CD14-positive monocyte (primary cell): ENCODE results near the gene NSMCE1. TPM values are rescaled to one million over a fixed set of nuclear protein-coding genes. Genes with fewer than 3 reads are reported as not detected.
"Not testable (repeated sequence)": the region's sequence is repeated elsewhere in the genome, so short reads cannot be mapped to it uniquely, and the experiment has no call there.

Source experiments
- DNase-seq, 3 donors: peaks; one replicate each; pipeline ENCODE4 v3.0.0-alpha.2; 2011 to 2022
- H2AFZ ChIP-seq: 2 replicates; pipeline ENCODE4 v1.6.0; 2012; ENCODE audit warnings: mild to moderate bottlenecking, low read depth, low read length, inconsistent platforms; ENCODE audit not compliant: insufficient read depth, poor library complexity, severe bottlenecking
- H3K27ac ChIP-seq, 2 donors: 1 replicate in 1 of 2; 2 replicates in 1 of 2; pipeline ENCODE4 v1.5.1; 2012 to 2013; ENCODE audit warnings: low read length in 2 of 2, control low read depth in 1 of 2, inconsistent platforms in 1 of 2, low read depth in 1 of 2, mild to moderate bottlenecking in 1 of 2
- H3K27me3 ChIP-seq, 2 donors: one replicate each; pipeline versions ENCODE4 v1.6.0 to v1.6.1; 2011 to 2013; ENCODE audit warnings: low read length in 2 of 2; ENCODE audit not compliant: control insufficient read depth in 2 of 2, insufficient read depth in 2 of 2
- H3K36me3 ChIP-seq, 2 donors: replicated peaks in 1 of 2; 1 replicate in 1 of 2; 2 replicates in 1 of 2; pipeline versions ENCODE4 v1.5.1 to v1.6.1; 2012 to 2013; ENCODE audit warnings: low read length in 2 of 2, control low read depth in 1 of 2, inconsistent platforms in 1 of 2, mild to moderate bottlenecking in 1 of 2; ENCODE audit not compliant: insufficient read depth in 2 of 2, control insufficient read depth in 1 of 2
- H3K4me1 ChIP-seq, 2 donors: 1 replicate in 1 of 2; 2 replicates in 1 of 2; pipeline versions ENCODE4 v1.5.1 to v1.6.1; 2012 to 2013; ENCODE audit warnings: low read length in 2 of 2, control low read depth in 1 of 2, inconsistent platforms in 1 of 2, mild to moderate bottlenecking in 1 of 2, moderate library complexity in 1 of 2; ENCODE audit not compliant: insufficient read depth in 2 of 2, control insufficient read depth in 1 of 2
- H3K4me2 ChIP-seq: replicated peaks from 2 replicates; pipeline ENCODE3; 2012; ENCODE audit warnings: low read length, moderate library complexity, mild to moderate bottlenecking; ENCODE audit not compliant: poor library complexity, severe bottlenecking; ENCODE audit errors: extremely low read depth
- H3K4me3 ChIP-seq, 3 experiments: fragments of 200-600 bp in 1 of 3; sonication (generic) in 1 of 3; replicated peaks in 1 of 3; 1 replicate in 2 of 3; 2 replicates in 1 of 3; pipeline ENCODE4 v1.5.1; 2011 to 2013; ENCODE audit warnings: low read length in 3 of 3, mild to moderate bottlenecking in 3 of 3, control low read depth in 2 of 3, low read depth in 2 of 3, inconsistent platforms in 1 of 3, moderate library complexity in 1 of 3
- H3K79me2 ChIP-seq: 2 replicates; pipeline ENCODE4 v1.6.0; 2012; ENCODE audit warnings: mild to moderate bottlenecking, control low read depth, inconsistent platforms, low read length, moderate library complexity; ENCODE audit not compliant: insufficient read depth
- H3K9ac ChIP-seq: 2 replicates; pipeline ENCODE4 v1.6.0; 2017; ENCODE audit warnings: low read length, mild to moderate bottlenecking; ENCODE audit not compliant: insufficient read depth, poor library complexity, severe bottlenecking
- H3K9me3 ChIP-seq, 2 donors: replicated peaks in 1 of 2; 1 replicate in 1 of 2; 2 replicates in 1 of 2; pipeline versions ENCODE4 v1.5.1 to v1.6.1; 2012 to 2013; ENCODE audit warnings: low read length in 2 of 2, control low read depth in 1 of 2; ENCODE audit not compliant: control insufficient read depth in 1 of 2, insufficient read depth in 1 of 2
- H4K20me1 ChIP-seq: 2 replicates; pipeline ENCODE4 v1.6.0; 2012; ENCODE audit warnings: mild to moderate bottlenecking, low read length, control low read depth, moderate library complexity; ENCODE audit not compliant: insufficient read depth
- H3K27ac Mint-ChIP-seq, 7 donors: one replicate each; pipeline ENCODE4 v1.8.0; 2020; ENCODE audit warnings: mild to moderate bottlenecking in 7 of 7, mixed read lengths in 7 of 7, moderate library complexity in 6 of 7, inconsistent platforms in 2 of 7
- H3K27me3 Mint-ChIP-seq, 3 donors: one replicate each; pipeline ENCODE4 v1.8.0; 2021 to 2022; ENCODE audit warnings: low read depth in 3 of 3, mild to moderate bottlenecking in 3 of 3, mixed read lengths in 3 of 3, moderate library complexity in 3 of 3, inconsistent platforms in 1 of 3
- H3K36me3 Mint-ChIP-seq, 2 donors: one replicate each; pipeline ENCODE4 v1.8.0; 2020; ENCODE audit warnings: mixed read lengths in 2 of 2, inconsistent platforms in 1 of 2, mild to moderate bottlenecking in 1 of 2
- H3K4me1 Mint-ChIP-seq: one replicate; pipeline ENCODE4 v1.8.0; 2020; ENCODE audit warnings: mild to moderate bottlenecking, mixed read lengths
- H3K4me3 Mint-ChIP-seq, 2 donors: one replicate each; pipeline ENCODE4 v1.8.0; 2020; ENCODE audit warnings: mild to moderate bottlenecking in 2 of 2, mixed read lengths in 2 of 2, moderate library complexity in 1 of 2
- H3K9me3 Mint-ChIP-seq, 7 donors: one replicate each; pipeline ENCODE4 v1.8.0; 2020 to 2022; ENCODE audit warnings: mixed read lengths in 7 of 7, mild to moderate bottlenecking in 6 of 7, moderate library complexity in 6 of 7, inconsistent platforms in 2 of 7
- CTCF ChIP-seq: fragments of 200-600 bp; IDR thresholded peaks from one replicate; pipeline ENCODE4 v1.8.0; 2022; ENCODE audit warnings: antibody characterized with exemption, mild to moderate bottlenecking
- WGBS: methylation state at CpG from one replicate; pipeline ENCODE4 v1.1.5; 2013; ENCODE audit warnings: missing lambda C conversion rate; ENCODE audit not compliant: insufficient coverage; 5-methylcytosine and 5-hydroxymethylcytosine counted together
- intact Hi-C, 2 donors: fragments of 100-400 bp; cut with micrococcal nuclease; formaldehyde crosslinking; loops; one replicate each; pipeline versions ENCODE4 v1.15.0 to v1.15.1; 2023
- polyA plus RNA-seq, 3 donors: library from polyadenylated mRNA; depleted of rRNA in 1 of 3; unstranded in 2 of 3; stranded (reverse) in 1 of 3; fragments of 300-500 nt in 2 of 3; fragments of >200 nt in 1 of 3; fragmentation: Illumina TruSeq in 2 of 3; gene quantifications; 1 replicate in 2 of 3; 2 replicates in 1 of 3; pipeline ENCODE4 v1.2.3, GENCODE V29; 2012 to 2021

NSMCE1 gene
- polyA plus RNA-seq, 3 donors: 19.6 to 85.2 (median 82.6) TPM

- peak overlapping the region in 1 of 2 donors; percentile 86 for H3K27ac ChIP-seq
- no peak overlapping the region for H3K9ac ChIP-seq
- peaks cover 38% of the 10 kb centered on the region for H3K4me1 Mint-ChIP-seq
- DNase-seq: no peak
- H4K20me1 ChIP-seq: no peaks in the 10 kb centered on the region
- H3K27ac Mint-ChIP-seq: peak overlapping the region in 2 of 7 donors; percentile 71 to 89
- H3K9me3 Mint-ChIP-seq: peaks cover 8 to 20% (median 17%) of the 10 kb centered on the region in 7 donors
- no peak for TF ChIP-seq CTCF
- H3K4me3 Mint-ChIP-seq: no peak overlapping the region
- no peak overlapping the region for H3K4me3 ChIP-seq
- H3K27me3 Mint-ChIP-seq: peaks cover 0 to 2% (median 0%) of the 10 kb centered on the region in 3 donors
- H3K9me3 ChIP-seq: peaks cover 7 to 8% of the 10 kb centered on the region in 2 donors
- no peak overlapping the region for H2AFZ ChIP-seq
- H3K27me3 ChIP-seq: no peaks in the 10 kb centered on the region
- intact Hi-C loops: no loop called here
- H3K36me3 ChIP-seq: peaks cover 0 to 19% of the 10 kb centered on the region in 2 donors
- H3K36me3 Mint-ChIP-seq: peaks cover 47 to 58% of the 10 kb centered on the region in 2 donors
- peaks cover 23 to 36% of the 10 kb centered on the region in 2 donors for H3K4me1 ChIP-seq
- H3K4me2 ChIP-seq: no peak overlapping the region
- H3K79me2 ChIP-seq: peaks cover 27% of the 10 kb centered on the region
- WGBS: no CpG with 5 or more reads among the region's 2 CpGs
These were observed 20.5 kb downstream of the NSMCE1 start for GRCh38 chr16:27248036-27248435.

GRCh38 chr16:27247076-27247475 is 21.5 kb downstream of the NSMCE1 start:
- H3K79me2 ChIP-seq: peaks cover 27% of the 10 kb centered on the region

More at GRCh38 chr16:27247076-27247475, 21.5 kb downstream of the NSMCE1 start:
- Histone ChIP-seq H3K4me1 (peaks cover 31 to 45% of the 10 kb centered on the region in 2 donors), H3K36me3 (peaks cover 0 to 14% of the 10 kb centered on the region in 2 donors), H3K27ac (peak overlapping the region; percentile 53 to 86)
- H3K9ac ChIP-seq, H3K9me3 ChIP-seq, intact Hi-C loops, H3K27me3 ChIP-seq, H3K27me3 Mint-ChIP-seq, H3K4me3 Mint-ChIP-seq, H2AFZ ChIP-seq, H3K4me2 ChIP-seq, H4K20me1 ChIP-seq, H3K4me3 ChIP-seq: not testable (repeated sequence)
- peaks cover 44 to 48% of the 10 kb centered on the region in 2 donors for H3K36me3 Mint-ChIP-seq
- peak; percentile 63 to 86 (median 67) for DNase-seq
- H3K4me1 Mint-ChIP-seq: peaks cover 46% of the 10 kb centered on the region
- peak overlapping the region; percentile 52 to 89 (median 85) for H3K27ac Mint-ChIP-seq
- peaks cover 8 to 20% (median 17%) of the 10 kb centered on the region in 7 donors for H3K9me3 Mint-ChIP-seq
- 0% methylated on average over 1 of the region's 1 CpG for WGBS
